HG03354 (cell line): Measurements from ENCODE around the gene COL4A6.
"Not testable (repeated sequence)": the region's sequence is repeated elsewhere in the genome, so short reads cannot be mapped to it uniquely, and the experiment has no call there.

Source experiments
- ATAC-seq: cut with Tn5 transposase; IDR thresholded peaks from one replicate; pipeline ENCODE4 v1.9.1; 2021; ENCODE audit warnings: mild to moderate bottlenecking; ENCODE audit not compliant: unreplicated experiment, poor library complexity, severe bottlenecking

Gene COL4A6

DNA sequence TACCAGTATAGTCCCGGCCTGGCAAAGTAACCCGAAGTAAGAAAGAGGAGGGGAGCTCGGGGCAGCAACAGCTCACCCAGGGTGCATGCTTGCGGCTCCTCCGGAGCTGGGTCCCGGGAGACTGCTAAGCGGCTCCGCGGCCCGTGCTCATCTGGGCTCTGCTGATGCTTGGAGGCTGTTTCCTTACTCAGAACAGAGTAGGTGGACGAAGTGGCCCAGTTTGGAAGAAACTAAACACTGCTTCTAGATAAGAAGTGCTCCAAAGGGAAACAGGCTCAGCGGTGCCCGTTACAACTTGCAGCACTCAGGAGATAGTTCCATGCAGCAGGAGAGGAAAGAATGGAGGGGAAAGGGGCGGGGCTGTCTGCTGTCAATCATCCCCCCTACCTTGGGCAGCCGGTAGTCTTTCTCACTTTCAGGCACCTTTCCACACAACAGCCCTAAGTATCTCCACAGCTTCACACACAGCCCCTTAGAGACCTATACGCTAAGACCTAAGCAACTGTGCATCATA is at the start of gene COL4A6:
Gene COL4A6 (minus strand): TSS at position 313 of the 514 bp plus-strand sequence. CDS start 226 bp downstream, at position 87.
- no peak for ATAC-seq

DNA sequence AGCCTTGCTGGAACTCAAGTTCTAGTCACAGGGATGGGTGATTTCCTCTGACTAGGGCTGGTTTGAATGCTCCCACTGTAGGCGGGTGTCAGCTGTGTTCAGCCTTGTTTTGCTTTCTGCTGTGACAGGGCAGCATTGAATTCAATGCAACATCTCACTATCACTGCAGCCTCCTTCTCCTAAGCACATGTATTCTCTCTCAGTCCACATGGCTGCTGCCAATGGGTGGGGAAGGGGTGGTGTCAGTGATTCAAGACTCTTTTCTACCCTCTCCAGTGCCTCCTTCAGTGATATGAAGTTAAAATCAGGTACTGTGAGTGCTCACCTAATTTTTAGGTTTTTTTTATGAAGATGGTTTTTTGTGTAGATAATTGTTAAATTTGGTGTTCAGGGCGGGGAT is 47.7 kb upstream of the COL4A6 start:
- no peak for ATAC-seq

DNA sequence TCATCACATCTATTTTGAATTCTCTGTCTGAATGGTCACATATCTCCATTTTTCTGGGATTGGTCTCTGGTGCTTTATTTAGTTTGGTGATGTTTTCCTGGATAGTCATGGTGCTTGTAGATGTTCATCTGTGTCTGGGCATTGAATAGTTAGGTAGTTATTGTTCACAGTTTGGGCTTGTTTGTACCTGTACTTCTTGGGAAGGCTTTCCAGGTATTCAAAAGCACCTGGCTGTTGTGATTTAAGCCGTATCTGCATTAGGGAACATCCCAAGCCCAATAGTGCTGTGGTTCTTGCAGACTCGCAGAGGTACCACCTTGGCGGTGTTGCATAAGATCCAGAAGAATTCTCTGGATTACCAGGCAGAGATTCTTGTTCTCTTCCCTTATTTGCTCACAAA is 46.0 kb upstream of the COL4A6 start:
- no peak for ATAC-seq

DNA sequence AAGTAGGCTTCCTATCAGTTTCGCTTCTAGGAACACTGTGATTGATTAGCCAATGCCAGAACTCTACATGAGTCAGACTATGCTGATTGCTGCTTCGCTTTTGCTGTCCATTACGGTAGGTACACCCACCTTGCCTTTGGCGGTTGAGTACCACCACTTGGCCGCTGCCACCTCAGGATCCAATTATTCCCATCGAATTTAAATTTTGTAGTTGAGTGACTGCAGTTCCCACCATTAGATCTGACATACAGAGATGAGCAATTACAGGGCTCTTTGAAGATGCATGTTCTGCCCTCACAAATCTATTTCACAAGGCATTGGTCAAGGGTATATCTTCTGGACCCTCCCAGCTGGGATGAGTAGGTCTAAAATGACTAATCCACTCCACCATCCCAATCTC is 43.3 kb upstream of the COL4A6 start:
- ATAC-seq = not testable (repeated sequence)

DNA sequence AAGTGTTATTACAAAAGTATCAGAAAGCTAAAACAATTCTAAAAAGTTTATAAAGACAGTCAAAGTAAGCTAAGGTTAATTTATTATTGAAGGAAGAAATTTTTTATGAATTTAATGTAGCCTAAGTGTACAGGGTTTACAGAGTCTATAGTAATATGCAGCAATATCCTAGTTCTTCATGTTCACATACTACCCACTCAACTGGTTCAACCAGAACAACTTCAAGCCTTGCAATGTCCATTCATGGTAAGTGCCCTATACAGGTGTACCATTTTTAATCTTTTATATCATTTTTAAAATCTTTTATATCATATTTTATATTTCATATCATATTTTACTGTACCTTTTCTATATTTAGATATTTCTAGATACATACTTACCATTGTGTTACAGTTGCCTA is 35.8 kb upstream of the COL4A6 start:
- ATAC-seq = no peak

DNA sequence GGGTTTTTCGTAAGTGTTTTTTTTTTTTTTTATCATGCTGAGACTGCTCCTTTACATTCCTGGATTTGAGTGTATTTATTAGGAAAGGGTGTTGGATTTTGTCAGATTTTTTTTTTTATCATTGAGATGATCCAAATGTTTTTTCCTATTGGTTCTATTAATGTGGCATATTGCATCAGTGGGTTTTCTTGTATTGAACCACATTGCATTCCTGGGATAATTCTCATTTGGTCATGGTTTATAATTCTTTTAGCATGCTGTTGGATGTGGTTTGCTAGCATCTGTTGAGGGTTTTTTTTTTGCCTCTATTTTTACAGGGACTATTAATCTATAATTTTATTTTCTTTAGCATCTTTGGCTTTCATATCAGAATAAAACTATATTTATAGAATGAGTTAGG is 30.3 kb upstream of the COL4A6 start:
- ATAC-seq = no peak

DNA sequence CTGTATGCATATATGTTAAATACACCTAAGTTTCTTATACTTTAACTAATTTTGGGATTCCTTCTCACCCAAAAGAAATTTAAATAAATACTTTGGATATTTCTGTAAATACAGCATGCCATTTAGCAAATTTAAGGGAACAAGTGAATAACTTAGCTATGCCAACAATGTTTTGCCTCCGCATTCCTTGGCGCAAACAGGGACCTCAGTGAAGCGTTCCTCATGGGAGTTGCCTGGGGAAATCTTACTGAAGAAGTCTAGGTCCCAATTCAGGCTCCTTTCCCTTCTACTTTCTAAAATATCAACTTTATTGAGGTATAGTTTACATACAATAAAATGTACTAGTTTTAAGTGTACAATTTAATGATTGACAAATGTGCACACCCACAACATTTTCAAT is 26.4 kb upstream of the COL4A6 start:
- no peak for ATAC-seq

DNA sequence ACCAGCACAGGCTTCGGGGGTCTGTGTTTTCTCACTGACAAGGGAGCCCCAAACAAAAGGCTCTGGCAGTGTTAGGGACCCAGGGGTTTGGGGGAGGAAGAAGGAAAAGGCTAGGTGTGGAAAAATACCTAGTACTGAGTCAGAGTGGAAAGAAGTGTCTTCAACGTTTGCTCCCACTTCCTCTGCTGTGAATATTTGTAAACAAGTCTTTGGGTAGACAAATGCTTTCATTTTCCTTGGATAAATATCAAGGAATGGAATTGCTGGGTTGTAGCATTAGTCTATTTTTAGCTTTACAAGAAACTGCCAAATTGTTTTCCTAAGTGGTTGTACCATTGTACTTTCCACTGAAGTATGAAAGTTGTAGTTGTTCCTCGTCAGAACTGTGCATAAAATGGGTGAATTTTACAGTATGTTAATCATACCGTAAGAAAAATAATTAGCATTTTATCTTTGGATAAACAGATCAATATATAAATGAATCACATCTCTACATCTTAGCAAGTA is 18.8 kb upstream of the COL4A6 start:
- no peak for ATAC-seq

DNA sequence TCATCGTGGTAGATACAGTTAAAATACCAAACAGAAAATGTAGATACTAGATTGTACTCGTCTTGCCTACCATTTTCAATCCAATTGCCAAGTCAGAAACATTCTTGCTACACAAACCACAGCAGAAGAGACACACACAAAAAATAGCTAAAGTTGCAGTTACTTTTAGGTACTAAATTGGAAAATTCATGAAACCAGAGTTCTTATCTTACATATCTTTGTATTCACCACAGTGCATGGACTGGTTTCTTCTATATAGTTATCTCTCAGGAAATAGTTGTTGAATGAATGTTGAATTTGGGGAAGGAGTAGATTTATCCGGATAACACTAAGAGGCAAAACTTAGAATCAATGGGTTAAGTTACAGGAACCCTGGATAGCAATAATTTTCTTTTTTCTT is 15.6 kb upstream of the COL4A6 start:
- ATAC-seq = no peak

DNA sequence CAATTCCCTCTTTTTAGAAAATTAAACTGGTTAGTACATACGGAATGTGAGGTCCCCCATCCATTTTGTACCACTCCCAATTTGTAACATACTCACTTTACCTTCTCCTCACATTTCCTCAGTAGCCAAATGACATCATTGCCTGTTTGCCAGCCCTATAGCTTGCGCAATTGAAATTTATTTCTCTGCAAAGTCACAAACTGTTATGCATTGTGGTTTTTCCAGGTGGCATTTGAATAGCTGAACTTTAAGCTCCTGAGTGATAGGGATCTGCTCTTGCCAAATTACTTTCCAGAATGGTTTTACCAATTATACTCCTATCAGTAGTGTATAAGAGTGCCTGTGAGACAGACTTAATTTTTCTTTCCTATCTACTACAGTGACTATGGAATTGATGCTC is 9.1 kb upstream of the COL4A6 start:
- no peak for ATAC-seq

DNA sequence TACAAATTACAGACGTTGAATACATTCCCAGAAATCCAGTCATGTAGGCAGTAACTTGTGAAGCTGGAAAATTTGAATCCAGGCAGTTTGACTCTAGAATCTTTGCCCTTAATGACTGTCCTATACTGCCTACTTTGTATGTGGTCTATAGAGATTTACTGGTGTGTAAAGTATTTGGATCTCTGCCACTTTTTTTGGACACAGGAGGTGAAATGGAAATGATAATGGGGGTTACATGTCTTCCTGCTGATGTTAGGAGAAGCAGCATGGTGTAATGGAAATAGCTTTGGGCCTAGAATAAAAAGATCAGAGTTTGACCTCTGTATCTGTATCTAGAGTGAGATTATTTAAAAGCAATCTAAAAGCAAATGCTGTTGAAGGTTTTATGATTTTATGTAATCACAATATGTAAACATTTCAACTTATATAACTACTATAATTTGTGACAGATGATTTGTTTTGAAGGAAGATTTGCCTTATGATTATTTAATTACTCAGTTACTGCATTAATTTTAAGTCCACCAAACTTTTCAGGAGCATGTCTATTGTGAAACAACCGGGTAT is 4.8 kb upstream of the COL4A6 start:
- ATAC-seq = no peak

DNA sequence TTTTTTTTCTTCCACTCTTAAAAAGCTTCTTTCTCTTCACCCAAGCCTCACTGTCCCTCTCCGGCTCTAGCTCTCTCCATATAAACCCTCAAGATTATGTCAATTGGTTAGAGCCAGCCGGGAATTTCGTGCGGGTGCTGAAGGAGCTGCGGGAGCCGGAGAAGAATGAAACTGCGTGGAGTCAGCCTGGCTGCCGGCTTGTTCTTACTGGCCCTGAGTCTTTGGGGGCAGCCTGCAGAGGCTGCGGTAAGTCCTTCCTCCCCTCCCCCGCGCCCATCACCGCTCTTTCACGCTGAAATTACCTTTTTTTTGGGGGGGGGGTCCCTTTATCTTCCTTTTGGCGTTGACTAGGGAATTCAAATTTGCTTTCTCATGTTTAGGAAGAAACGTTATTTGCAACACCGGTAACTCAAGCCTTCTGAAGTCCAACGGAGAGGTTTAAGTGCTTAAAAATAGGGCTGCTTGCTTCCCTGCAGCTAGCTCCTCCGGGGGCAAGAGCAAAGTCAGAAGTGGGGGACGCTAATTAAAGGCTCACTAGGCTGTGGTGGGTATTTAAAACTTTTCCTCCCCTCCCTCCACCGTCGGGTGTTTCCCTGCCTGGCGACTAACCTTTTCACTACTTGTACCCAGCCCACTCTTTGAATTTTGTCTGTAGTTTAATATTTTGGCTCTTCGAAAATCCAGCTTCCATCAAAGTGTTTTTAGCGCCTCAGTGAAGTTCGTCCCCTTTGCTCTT is 1.9 kb upstream of the COL4A6 start:
- no peak for ATAC-seq

DNA sequence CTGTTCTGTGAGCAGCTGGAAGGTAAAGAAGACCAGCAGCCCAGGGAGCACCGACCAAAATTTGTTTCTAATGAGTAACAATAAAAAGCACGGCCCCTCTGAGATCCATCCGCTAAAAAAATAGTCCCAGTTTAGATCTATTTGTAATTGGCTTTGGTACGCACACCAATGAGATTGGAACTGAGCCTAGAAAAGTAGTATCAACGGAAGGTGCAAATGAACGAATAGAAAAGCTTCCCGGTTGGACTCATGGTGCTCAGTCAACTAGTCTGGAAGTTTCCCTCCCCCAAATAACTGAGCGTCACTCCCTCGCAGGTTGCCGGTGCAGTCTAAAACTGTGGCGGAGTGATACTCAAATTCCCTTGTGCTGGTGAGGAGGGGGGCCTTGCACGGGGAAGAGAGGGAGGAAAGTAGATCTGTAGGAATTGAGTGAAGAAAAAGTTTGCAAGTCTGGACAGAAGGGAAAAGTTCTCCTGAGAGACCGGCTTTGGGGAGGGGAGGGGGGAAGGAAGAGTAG is 1.3 kb upstream of the COL4A6 start, which contains the start of gene COL4A5:
Gene COL4A5 (plus strand): TSS at position 413 of the 517 bp plus-strand sequence. CDS start 288 bp downstream, outside the sequence.
- ATAC-seq = no peak

DNA sequence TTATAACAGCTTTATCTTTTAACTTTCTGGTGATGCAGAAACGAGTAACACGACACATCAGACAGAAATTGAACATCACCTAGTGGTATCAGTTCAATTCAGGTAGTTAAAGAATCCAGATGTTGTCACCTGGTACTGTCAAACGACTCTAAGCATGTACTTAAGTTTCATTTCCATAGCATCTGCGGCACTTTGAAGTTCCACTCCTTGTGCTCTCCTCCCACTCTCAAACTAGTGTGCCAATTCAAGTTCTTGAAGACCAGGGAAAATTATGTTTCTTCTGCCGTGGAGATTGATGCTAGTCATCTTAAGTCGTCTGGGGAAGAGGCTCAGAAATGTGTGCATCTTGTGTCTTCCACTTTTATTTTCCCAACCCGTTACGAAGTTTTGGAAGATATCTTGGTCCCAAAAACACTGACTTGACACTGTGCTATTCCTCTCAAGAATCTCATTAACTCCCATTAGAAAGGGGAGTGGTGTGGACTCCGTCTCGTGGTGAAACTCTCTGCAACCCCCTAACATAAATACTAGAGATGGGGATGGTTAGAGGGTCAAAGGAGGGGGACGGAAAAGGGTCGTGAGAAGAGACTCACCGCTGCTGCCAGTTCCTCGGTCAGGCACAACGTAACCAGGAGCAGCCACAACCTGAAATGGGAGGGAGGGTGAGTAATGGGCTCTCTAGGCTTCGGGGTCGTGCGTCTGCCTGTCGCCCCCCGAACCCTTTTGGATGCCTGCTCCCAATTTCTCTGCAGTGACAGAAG is 693 bp downstream of the COL4A6 start:
- no peak for ATAC-seq

DNA sequence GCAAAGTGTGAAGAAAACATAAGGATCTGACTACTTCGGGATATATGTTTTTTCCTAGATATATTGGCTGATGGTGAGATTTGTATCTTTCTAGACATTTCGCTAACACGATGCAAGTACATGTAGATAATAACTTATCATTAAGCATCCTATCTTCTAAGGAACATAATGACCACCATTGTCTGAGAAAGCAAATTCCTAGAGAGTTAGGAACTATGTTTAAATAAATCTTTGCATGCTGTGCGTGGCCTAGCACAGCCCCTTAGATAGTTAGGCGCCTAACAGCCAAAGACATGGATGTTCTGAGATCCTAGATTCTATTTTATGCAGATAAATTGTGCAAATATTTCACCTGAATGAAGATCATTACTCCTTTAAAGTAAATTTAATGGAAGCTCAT is 3.0 kb downstream of the COL4A6 start:
- ATAC-seq = no peak

DNA sequence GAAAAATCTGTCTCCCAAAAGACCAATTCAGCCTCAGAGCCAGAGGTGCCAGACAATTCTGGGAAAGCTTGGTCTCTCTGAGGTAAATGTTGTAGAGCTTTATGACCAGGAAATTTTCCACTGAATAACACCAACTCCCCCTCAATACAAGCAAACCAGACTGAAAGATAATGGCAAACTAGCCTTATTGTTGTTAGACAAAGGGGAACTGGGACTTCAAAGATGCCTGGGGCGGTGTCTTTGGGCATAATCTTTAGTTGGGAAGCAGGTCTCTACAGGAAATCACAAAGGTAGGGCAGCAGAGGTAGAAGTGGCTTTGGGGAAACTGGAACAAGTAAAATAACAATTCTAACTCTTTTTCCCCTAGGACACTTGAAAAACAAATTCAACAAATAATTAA is 12.0 kb downstream of the COL4A6 start:
- no peak for ATAC-seq

DNA sequence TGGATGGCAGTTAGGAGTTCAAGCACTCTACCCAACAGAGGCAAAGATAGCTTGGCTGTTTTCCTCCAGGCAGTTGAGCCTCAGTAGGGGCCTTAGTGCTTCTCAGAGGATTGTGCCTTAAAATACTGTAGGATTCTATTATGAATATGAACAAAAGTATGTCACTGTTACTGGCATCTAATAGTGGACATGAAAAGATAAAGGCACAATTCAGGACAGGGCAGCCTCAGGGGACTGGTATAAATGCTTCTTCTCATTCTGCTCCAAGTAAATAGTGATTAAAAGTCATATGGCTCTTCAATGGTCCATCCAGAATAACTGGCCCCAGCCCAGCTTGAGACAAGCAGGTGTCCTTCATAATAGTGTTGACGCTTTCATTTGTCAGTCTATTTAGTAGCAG is 17.7 kb downstream of the COL4A6 start:
- no peak for ATAC-seq

DNA sequence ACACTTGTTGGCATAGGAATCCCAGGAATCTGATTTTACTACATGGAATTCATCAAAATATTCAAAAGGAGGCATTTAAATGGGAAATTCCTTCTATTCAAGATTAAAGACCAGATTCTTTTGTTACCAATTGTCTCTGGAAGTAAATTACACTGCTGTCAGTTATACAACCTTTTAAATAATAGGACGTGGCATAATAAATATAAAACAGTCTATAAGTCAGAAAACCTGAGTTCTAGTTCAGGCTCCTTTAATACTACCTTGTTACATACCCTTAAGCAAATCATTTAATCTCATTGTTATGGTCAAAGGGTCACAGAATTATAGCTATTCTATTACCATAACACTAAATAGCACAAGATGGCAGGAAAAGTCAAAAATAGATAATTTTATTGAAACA is 18.8 kb downstream of the COL4A6 start:
- no peak for ATAC-seq

DNA sequence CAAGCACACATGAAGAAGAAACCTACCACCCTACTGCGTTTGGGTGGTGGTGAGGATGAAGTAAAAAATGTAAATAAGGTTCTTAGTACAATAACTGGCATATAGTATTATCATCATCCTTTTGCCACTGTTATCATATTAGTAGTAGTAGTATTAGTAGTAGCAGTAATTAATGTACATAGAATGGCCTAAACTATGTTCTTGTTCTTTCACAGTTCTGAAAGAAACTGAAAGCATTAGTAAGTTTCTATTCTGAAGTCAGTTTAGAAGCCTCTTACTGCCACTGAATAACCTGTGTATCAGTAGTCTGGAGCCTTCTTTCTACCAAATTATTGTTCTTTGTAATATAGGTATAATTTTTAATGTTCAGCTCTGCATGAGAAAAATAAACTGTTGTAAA is 21.0 kb downstream of the COL4A6 start:
- peak; percentile 71 for ATAC-seq

DNA sequence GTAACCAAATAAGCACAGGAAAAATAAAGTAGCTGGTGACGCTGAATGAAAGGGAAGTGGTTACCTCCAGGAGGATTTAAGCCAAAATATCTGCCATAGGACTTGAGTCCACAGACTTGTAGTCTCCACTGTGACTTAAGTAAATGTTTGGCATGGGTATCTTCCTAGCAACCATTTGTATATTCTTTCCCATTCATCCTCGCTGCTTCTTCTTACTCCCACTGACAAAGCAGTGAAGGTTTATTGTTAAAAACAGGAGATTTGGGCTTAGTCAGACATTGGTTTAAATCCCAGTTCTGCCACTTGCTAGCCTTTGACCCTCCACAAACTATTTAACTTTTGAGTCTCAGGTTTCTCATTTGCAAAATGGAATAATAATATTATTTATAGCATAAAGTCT is 22.3 kb downstream of the COL4A6 start:
- ATAC-seq = no peak
